Measurements from ENCODE around the gene CDC25B.

Gene CDC25B

GRCh38 chr20:3804254-3804751 is 8.2 kb downstream of the CDC25B start:
- DNase-seq (ENCODE audit: low spot score): no peak

- no peak for DNase-seq (ENCODE audit: low spot score)
Observed at GRCh38 chr20:3804781-3805180, 8.7 kb downstream of the CDC25B start.

DNA sequence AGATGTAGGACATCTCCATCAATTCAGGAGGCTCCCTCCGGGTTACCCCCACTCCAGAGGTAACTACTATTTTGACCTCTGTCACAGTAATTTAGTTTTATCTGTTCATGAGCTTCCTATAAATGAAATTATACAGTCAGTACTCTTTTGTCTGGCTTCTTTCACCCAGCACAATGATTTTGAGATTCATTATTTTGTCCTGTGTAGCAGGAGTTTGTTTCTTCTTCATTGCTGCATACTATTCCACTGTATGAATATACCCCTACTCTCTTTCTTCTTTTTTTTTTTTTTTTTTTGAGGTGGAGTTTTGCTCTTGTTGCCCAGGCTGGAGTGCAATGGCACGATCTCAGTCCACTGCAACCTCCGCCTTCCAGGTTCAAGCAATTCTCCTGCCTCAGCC is 12.4 kb downstream of the CDC25B start:
- DNase-seq (ENCODE audit: low spot score): no peak

DNA sequence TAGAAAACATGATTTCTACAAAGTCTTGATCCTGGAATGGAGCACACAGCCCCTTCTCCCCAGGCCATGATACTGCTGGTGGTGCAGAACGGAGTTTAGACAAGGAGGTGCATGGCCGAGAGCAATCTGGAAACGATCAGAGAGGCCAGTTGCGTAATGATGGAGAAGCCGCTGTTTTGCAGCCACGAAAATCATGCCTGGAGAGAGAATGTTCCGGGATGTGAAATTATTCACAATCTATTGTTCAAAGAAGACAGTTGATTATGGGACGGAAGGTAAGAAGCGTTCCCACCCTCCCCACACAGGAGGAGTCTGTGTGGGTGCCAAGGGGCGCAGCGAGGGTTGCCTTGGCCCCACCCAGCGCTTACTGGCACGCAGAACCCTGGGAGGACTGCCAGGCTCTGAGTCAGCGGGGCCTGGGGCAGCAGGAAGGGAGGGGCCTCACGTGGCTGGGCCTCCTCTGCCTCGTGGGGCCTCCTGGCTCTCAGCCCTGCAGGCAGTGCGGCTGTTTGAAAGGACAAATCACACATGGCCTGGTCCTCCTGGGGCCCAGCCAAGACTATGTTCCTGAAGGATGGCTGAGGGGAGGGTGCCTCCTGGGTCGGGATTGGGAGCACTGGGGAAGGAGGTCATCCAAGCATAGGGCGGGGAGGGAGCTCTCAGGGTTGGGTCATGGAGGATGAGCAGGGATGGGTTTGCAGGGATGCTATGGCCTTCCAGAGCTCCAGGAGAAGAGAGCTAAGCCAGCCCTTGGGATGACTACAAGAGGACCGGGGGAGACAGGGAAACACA is 15.6 kb downstream of the CDC25B start:
- DNase-seq (ENCODE audit: low spot score): peak; percentile 66

- no peak for DNase-seq (ENCODE audit: low spot score)
Observed at GRCh38 chr20:3812259-3812681, 16.2 kb downstream of the CDC25B start.

DNA sequence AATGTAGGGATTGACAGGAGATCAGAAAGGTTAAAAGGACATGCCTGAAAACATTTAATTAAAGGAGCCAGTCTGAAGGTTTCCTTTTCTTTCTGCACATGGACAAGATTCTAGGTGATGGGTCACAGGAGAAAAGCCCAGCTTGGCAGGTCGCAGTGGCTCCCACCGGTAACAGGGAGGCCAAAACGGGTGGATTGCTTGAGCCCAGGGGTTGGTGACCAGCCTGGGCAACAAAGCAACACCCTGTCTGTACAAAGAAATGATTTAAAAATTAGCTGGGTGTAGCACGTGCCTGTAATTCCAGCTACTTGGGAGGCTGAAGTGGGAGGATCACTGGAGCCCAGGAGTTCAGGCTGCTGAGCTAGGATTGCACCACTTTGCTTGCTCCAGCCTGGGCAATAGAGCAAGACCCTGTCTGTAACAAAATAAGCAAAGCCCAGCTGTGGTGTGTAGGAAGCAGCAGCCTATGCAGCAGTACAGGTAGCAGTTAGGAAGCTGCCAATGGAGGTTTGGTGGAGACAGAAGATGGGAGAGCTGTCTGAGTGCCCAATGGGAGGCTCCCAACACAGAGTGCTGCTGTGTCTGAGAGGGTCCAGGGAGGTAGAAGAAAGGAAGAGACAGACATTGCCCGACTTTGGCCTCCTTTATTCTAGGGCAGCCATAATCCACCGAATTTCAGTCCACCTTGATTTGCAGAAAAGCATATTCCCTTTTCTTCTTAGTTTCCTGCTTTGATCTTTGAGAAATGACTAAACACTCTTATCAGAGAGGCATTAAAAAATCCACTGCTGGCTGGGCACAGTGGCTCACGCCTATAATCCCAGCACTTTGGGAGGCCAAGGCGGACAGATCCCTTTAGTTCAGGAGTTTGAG is 17.1 kb downstream of the CDC25B start:
- DNase-seq (ENCODE audit: low spot score): no peak

GRCh38 chr20:3813848-3814581 is 17.9 kb downstream of the CDC25B start:
- DNase-seq (ENCODE audit: low spot score): no peak

DNA sequence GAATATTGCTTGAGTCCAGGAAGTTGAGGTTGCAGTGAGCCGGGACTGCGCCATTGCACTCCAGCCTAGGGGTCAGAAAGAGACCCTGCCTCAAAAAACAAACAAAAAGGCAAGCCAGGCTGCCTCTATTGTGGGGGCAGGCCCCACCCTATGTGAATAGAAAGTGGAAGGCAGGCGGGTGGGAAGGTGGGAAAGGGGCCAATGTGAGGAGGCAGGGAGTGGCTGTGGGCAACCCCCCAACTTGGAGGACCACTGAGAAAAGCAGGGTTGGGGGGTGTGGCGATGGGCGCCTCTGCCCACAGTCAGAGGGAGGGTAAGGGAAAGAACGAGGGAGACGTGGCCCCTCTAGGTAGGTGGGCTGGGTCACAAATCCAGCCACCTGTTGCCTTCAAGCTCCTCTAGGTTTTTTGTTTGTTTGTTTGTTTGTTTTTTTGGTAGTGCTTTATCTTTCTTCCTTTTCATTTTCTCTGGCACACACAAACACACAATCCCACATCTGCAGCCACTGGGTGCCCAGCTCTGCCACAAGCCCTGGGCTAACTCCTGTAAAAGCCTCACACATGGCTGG is 18.9 kb downstream of the CDC25B start:
- no peak for DNase-seq (ENCODE audit: low spot score)

DNA sequence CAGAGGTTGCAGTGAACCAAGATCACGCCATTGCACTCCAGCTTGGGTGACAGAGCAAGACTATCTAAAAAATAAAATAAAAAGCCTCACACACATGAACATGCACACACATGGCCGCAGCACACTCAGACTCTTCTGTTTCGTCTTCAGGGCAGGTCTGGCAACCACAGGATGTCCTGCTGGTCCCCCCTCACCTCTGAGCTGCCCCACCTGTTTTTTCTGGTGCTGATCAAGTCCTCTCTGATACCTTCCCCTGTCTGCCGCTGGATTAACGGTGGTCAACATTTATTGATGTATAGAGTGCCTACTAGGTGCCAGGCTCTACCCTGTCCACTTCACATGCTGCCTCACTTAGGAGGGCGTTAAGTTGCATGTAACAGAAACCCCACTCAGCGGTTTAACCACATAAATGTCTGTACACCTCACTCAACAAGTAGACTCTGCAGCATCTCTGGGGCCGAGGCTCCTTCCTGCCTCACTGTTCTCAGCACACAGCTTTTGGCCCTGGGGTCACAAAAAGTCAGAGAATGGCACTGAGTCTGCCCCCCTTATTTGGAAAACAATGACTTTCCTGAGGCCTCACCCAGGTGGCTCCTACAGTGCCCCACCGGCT is 19.7 kb downstream of the CDC25B start:
- no peak for DNase-seq (ENCODE audit: low spot score)

- peak; percentile 66 for DNase-seq (ENCODE audit: low spot score)
Observed at GRCh38 chr20:3818155-3819151, 22.3 kb downstream of the CDC25B start.

- DNase-seq (ENCODE audit: low spot score): no peak
Observed at GRCh38 chr20:3819411-3820047, 23.4 kb downstream of the CDC25B start.

DNA sequence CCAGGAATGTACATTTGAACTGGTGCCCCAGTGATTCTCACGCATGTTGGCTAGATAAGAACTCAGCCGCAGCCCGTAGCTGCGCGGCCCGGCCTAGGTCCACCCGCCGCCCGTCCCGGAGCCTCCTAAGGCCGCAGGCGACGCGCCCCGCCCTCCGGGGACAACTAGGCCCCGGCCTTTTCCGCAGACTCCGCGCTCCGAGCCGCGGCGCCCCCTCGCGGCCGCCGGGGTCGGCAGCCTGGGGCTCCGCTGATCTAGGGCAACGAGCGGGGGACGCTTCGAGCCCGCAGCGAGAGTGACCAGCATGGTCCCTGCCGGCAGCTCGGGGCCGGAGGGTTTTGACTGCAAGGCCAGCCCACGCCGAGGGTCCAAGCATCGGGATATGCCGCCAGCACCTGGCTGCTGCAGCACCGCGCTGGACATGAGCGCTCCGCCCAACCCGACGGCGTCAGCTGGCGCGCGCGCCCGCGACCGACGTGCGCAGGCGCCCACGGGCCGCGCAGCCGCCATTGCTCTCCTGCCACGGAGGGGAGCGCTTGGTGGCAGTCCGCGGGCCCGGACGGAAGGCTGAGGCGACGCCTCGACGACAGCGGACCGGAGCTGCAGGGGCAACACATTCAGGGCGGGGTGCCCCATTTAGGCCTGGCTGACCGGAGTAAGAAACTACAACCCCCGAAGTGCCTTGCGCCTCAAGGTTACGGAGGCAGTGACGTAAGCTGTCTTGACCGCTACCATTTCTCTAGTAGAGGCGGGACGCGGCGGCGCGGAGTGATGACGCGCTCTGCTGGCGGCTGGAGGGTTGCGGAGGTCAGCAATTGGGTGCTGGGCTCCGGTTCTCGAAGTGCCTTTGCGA is 24.2 kb downstream of the CDC25B start, which contains the start of gene AP5S1:
Gene AP5S1, plus strand, starts transcription at position 500 of the 853 bp plus-strand sequence. CDS start 1,571 bp downstream, outside the sequence.
- peak; percentile 95 for DNase-seq (ENCODE audit: low spot score)

GRCh38 chr20:3820901-3821727 is 25.0 kb downstream of the CDC25B start:
- no peak for DNase-seq (ENCODE audit: low spot score)

- DNase-seq (ENCODE audit: low spot score): no peak
Observed at GRCh38 chr20:3821996-3822395, 25.9 kb downstream of the CDC25B start.

- DNase-seq (ENCODE audit: low spot score): no peak
Observed at GRCh38 chr20:3823881-3824280, 27.8 kb downstream of the CDC25B start.

DNA sequence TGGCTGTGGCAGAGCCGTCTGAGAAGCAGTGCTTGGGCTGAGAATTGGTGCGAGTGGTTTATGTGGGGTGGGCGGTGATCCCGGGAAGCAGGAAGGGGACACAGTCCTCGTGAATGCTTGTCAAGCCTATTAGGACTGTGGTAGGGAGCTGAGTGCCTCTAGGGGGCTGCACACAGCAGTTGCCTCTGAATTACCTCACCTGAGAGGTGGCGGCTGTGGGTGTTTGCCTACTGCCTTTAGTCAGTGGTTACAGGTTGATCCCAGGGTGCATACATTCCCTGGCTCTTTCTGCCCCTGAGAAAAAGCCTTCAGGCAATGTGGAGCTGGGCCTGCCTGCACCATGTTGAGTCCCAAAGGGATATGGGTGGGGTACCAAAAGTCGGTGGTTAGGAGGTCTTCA is 29.4 kb downstream of the CDC25B start:
- no peak for DNase-seq (ENCODE audit: low spot score)

DNA sequence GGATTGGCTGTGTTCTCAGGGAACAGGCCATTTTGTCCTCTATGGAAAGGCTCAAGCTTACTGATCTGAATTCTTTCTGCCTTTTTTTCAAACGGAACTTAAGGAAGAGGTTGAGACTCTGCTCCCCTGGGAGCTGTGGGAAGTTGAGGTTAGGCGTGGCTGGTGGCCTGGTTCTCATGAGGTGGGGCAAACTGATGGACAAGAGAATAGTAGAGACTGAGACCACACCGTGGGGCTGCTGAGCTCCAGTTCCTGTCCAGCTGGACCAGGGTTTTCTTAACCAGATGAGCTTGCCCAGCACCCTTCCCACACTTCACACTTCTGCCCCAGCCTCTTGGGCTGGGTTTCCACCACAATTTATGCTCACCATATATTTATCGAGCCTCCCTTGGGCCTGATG is 30.3 kb downstream of the CDC25B start:
- no peak for DNase-seq (ENCODE audit: low spot score)

GRCh38 chr20:3828798-3829197 is 32.7 kb downstream of the CDC25B start:
- no peak for DNase-seq (ENCODE audit: low spot score)

All from D341Med (cell line).